Hepatocyte (in vitro differentiated cells): ENCODE measurements around the gene NDST1. TPM values are rescaled to one million over a fixed set of nuclear protein-coding genes. Genes with fewer than 3 reads are reported as not detected.

ENCODE experiments used
- DNase-seq: peaks from one replicate; pipeline ENCODE4 v3.0.0-alpha.2; 2016; ENCODE audit warnings: low spot score
- H2AFZ ChIP-seq: fragments of 200-600 bp; sonication (generic); 2 replicates; pipeline ENCODE4 v1.6.0; 2016; ENCODE audit warnings: antibody characterized with exemption, mild to moderate bottlenecking
- H3K27ac ChIP-seq: fragments of 200-600 bp; sonication (generic); 2 replicates; pipeline ENCODE4 v1.5.1; 2016; ENCODE audit warnings: mild to moderate bottlenecking
- H3K27me3 ChIP-seq: fragments of 200-600 bp; sonication (generic); 2 replicates; pipeline ENCODE4 v1.6.1; 2016
- H3K36me3 ChIP-seq: fragments of 200-600 bp; sonication (generic); replicated peaks from 2 replicates; pipeline ENCODE4 v1.5.1; 2016; ENCODE audit warnings: low read depth; ENCODE audit not compliant: insufficient read depth
- H3K4me1 ChIP-seq: fragments of 200-600 bp; sonication (generic); 2 replicates; pipeline ENCODE4 v1.5.1; 2016; ENCODE audit warnings: mild to moderate bottlenecking, moderate library complexity; ENCODE audit not compliant: insufficient read depth
- H3K4me2 ChIP-seq: fragments of 200-600 bp; sonication (generic); 2 replicates; pipeline ENCODE4 v1.6.0; 2016
- H3K4me3 ChIP-seq: fragments of 200-600 bp; sonication (generic); 2 replicates; pipeline ENCODE4 v1.5.1; 2016; ENCODE audit warnings: mild to moderate bottlenecking
- H3K79me2 ChIP-seq: fragments of 200-600 bp; sonication (generic); 2 replicates; pipeline ENCODE4 v1.6.0; 2017; ENCODE audit warnings: mild to moderate bottlenecking
- H3K9me2 ChIP-seq: fragments of 200-600 bp; sonication (generic); replicated peaks from 2 replicates; pipeline ENCODE4 v1.6.0; 2017; ENCODE audit warnings: mild to moderate bottlenecking; ENCODE audit not compliant: insufficient read depth
- H3K9me3 ChIP-seq: fragments of 200-600 bp; sonication (generic); 2 replicates; pipeline ENCODE4 v1.5.1; 2016; ENCODE audit warnings: low read depth, mild to moderate bottlenecking
- H4K20me1 ChIP-seq: fragments of 200-600 bp; sonication (generic); 2 replicates; pipeline ENCODE4 v1.6.0; 2016; ENCODE audit warnings: mild to moderate bottlenecking; ENCODE audit not compliant: insufficient read depth, poor library complexity, severe bottlenecking
- CTCF ChIP-seq: fragments of 200-600 bp; sonication (generic); IDR thresholded peaks from 2 replicates; pipeline ENCODE4 v1.5.1; 2016; ENCODE audit warnings: antibody characterized with exemption, mild to moderate bottlenecking; ENCODE audit not compliant: poor library complexity
- EZH2 ChIP-seq: fragments of 200-600 bp; sonication (generic); IDR thresholded peaks from 2 replicates; pipeline ENCODE4 v1.6.1; 2016; ENCODE audit warnings: antibody characterized with exemption, mild to moderate bottlenecking, borderline replicate concordance
- EZH2phosphoT487 ChIP-seq: fragments of 200-600 bp; sonication (generic); IDR thresholded peaks from one replicate; pipeline ENCODE4 v1.6.1; 2018; ENCODE audit warnings: antibody characterized with exemption, mild to moderate bottlenecking, low read depth, moderate library complexity; ENCODE audit not compliant: unreplicated experiment, severe bottlenecking
- WGBS: methylation state at CpG from one replicate; pipeline ENCODE4 v1.1.6; 2016; ENCODE audit warnings: low lambda C conversion rate; ENCODE audit errors: missing lambda C conversion rate; 5-methylcytosine and 5-hydroxymethylcytosine counted together
- polyA plus RNA-seq: library from polyadenylated mRNA; unstranded; fragments of >200 nt; fragmentation: Nextera tagmentation; extraction: Ambion mirVana; gene quantifications from 2 replicates; pipeline ENCODE4 v1.2.1, GENCODE V29; 2016
- total RNA-seq: library from RNA; depleted of rRNA; stranded (reverse); fragments of >200 nt; gene quantifications from 2 replicates; pipeline ENCODE4 v1.2.3, GENCODE V29; 2014

The NDST1 gene
- total and polyA plus RNA-seq, 2 experiments from 2014 or later: 42.5 to 85.1 TPM

GRCh38 chr5:150587016-150587415, 79.1 kb downstream of the NDST1 start:
- no peaks in the 10 kb centered on the region for H3K9me2 ChIP-seq
- H3K36me3 ChIP-seq: no peaks in the 10 kb centered on the region
- H3K4me1 ChIP-seq: peaks cover 76% of the 10 kb centered on the region
- H4K20me1 ChIP-seq: no peaks in the 10 kb centered on the region
- H3K4me3 ChIP-seq: no peak overlapping the region
- TF ChIP-seq CTCF (no peak), EZH2phosphoT487 (no peak), EZH2 (no peak)
- no peak for DNase-seq
- H3K4me2 ChIP-seq: peak overlapping the region; percentile 7
- no peaks in the 10 kb centered on the region for H3K79me2 ChIP-seq
- H3K27me3 ChIP-seq: no peaks in the 10 kb centered on the region
- H2AFZ ChIP-seq: no peak overlapping the region
- H3K9me3 ChIP-seq: no peaks in the 10 kb centered on the region
- no peak overlapping the region for H3K27ac ChIP-seq

GRCh38 chr5:150587856-150588595, 80.1 kb downstream of the NDST1 start:
- TF ChIP-seq EZH2phosphoT487: no peak
- TF ChIP-seq EZH2: no peak
- no peak for TF ChIP-seq CTCF
- WGBS: 70% methylated on average over 6 of the region's 6 CpGs
- Histone ChIP-seq H3K79me2 (peaks cover 2% of the 10 kb centered on the region), H3K27ac (peak overlapping the region; percentile 87), H3K9me3 (no peaks in the 10 kb centered on the region), H3K36me3 (no peaks in the 10 kb centered on the region), H3K9me2 (no peaks in the 10 kb centered on the region), H3K4me2 (peak overlapping the region; percentile 46), H2AFZ (no peak overlapping the region), H3K4me3 (no peak overlapping the region), H3K4me1 (peaks cover 72% of the 10 kb centered on the region), H3K27me3 (no peaks in the 10 kb centered on the region), H4K20me1 (no peaks in the 10 kb centered on the region)
- DNase-seq: no peak

GRCh38 chr5:150588596-150588890, 80.6 kb downstream of the NDST1 start:
- WGBS: no CpG with 5 or more reads among the region's 1 CpG
- Histone ChIP-seq H4K20me1 (no peaks in the 10 kb centered on the region), H3K36me3 (no peaks in the 10 kb centered on the region), H3K4me1 (peaks cover 74% of the 10 kb centered on the region), H3K27me3 (no peaks in the 10 kb centered on the region), H3K4me3 (no peak overlapping the region), H3K27ac (peak overlapping the region; percentile 87), H3K4me2 (peak overlapping the region; percentile 46), H3K9me3 (no peaks in the 10 kb centered on the region), H2AFZ (no peak overlapping the region), H3K79me2 (peaks cover 2% of the 10 kb centered on the region), H3K9me2 (no peaks in the 10 kb centered on the region)
- DNase-seq: no peak
- TF ChIP-seq CTCF (no peak), EZH2phosphoT487 (no peak), EZH2 (no peak)
